HG03196 (cell line): ENCODE measurements around the gene ADORA2B.
"Not testable (repeated sequence)": the region's sequence is repeated elsewhere in the genome, so short reads cannot be mapped to it uniquely, and the experiment has no call there.

ENCODE experiments used
- ATAC-seq: cut with Tn5 transposase; IDR thresholded peaks from one replicate; pipeline ENCODE4 v1.9.1; 2021; ENCODE audit not compliant: unreplicated experiment

Gene ADORA2B

GRCh38 chr17:15921640-15922039 lies 23.3 kb upstream of the ADORA2B start:
- ATAC-seq = no peak

- ATAC-seq = no peak
Measured at GRCh38 chr17:15922586-15922985, 22.3 kb upstream of the ADORA2B start.

GRCh38 chr17:15926039-15926740 lies 18.7 kb upstream of the ADORA2B start:
- ATAC-seq = no peak

- no peak for ATAC-seq
Measured at GRCh38 chr17:15928286-15928785, 16.6 kb upstream of the ADORA2B start.

GRCh38 chr17:15929941-15930340 lies 15.0 kb upstream of the ADORA2B start:
- no peak for ATAC-seq

GRCh38 chr17:15930426-15930825 lies 14.5 kb upstream of the ADORA2B start:
- no peak for ATAC-seq

GRCh38 chr17:15931394-15931793 lies 13.5 kb upstream of the ADORA2B start:
- ATAC-seq = no peak

- no peak for ATAC-seq
Measured at GRCh38 chr17:15934866-15935265, 10.1 kb upstream of the ADORA2B start.

GRCh38 chr17:15935891-15936290 lies 9.0 kb upstream of the ADORA2B start:
- no peak for ATAC-seq

GRCh38 chr17:15936481-15936880 lies 8.4 kb upstream of the ADORA2B start:
- not testable (repeated sequence) for ATAC-seq

GRCh38 chr17:15941781-15942180 lies 3.1 kb upstream of the ADORA2B start:
- no peak for ATAC-seq

- ATAC-seq = no peak
Measured at GRCh38 chr17:15942207-15942833, 2.6 kb upstream of the ADORA2B start.

- peak; percentile 6 for ATAC-seq
Measured at GRCh38 chr17:15943971-15944758, 765 bp upstream of the ADORA2B start.

GRCh38 chr17:15945527-15946191 lies 729 bp downstream of the ADORA2B start:
- no peak for ATAC-seq

- no peak for ATAC-seq
Measured at GRCh38 chr17:15946611-15947120, 1.7 kb downstream of the ADORA2B start.

- ATAC-seq = no peak
Measured at GRCh38 chr17:15947271-15947670, 2.3 kb downstream of the ADORA2B start.

- no peak for ATAC-seq
Measured at GRCh38 chr17:15947976-15948752, 3.2 kb downstream of the ADORA2B start.

- ATAC-seq = no peak
Measured at GRCh38 chr17:15951368-15952047, 6.6 kb downstream of the ADORA2B start.

GRCh38 chr17:15952048-15952532 lies 7.2 kb downstream of the ADORA2B start:
- no peak for ATAC-seq
